DND-41 (cell line): ENCODE measurements around the gene TUBGCP5.

ENCODE experiments used
- CTCF ChIP-seq: IDR thresholded peaks from 2 replicates; pipeline ENCODE4 v1.5.1; 2012; ENCODE audit warnings: borderline replicate concordance, low read length, moderate library complexity, mild to moderate bottlenecking; ENCODE audit not compliant: poor library complexity, severe bottlenecking; ENCODE audit errors: extremely low read depth
- EZH2 ChIP-seq: IDR thresholded peaks from 3 replicates; pipeline ENCODE4 v1.6.1; 2012; ENCODE audit warnings: borderline replicate concordance, low read depth, mild to moderate bottlenecking, moderate library complexity, low read length, inconsistent platforms; ENCODE audit not compliant: severe bottlenecking

- TF ChIP-seq CTCF (no peak), EZH2 (no peak)
Measured at GRCh38 chr15:23083115-23083514, 43.7 kb upstream of the TUBGCP5 start.
